HFFc6 (cell line): ENCODE results near the gene SLC13A5. TPM values are rescaled to one million over a fixed set of nuclear protein-coding genes. Genes with fewer than 3 reads are reported as not detected.
"Not testable (repeated sequence)": the region's sequence is repeated elsewhere in the genome, so short reads cannot be mapped to it uniquely, and the experiment has no call there.

ENCODE experiments used
- DNase-seq: peaks from one replicate; pipeline ENCODE4 v3.0.0-alpha.2; 2018
- H3K27ac Mint-ChIP-seq: 2 replicates; pipeline ENCODE4 v1.8.0; 2020; ENCODE audit warnings: mild to moderate bottlenecking, mixed read lengths
- H3K27me3 Mint-ChIP-seq: 2 replicates; pipeline ENCODE4 v1.8.0; 2021; ENCODE audit warnings: mild to moderate bottlenecking, moderate library complexity, mixed read lengths; ENCODE audit not compliant: insufficient read depth
- H3K36me3 Mint-ChIP-seq: 2 replicates; pipeline ENCODE4 v1.8.0; 2021; ENCODE audit warnings: low read depth, mixed read lengths
- H3K4me1 Mint-ChIP-seq: 2 replicates; pipeline ENCODE4 v1.8.0; 2020; ENCODE audit warnings: low read depth, mixed read lengths
- H3K4me3 Mint-ChIP-seq: 2 replicates; pipeline ENCODE4 v1.8.0; 2020; ENCODE audit warnings: mild to moderate bottlenecking, moderate library complexity, mixed read lengths
- H3K9me3 Mint-ChIP-seq: 2 replicates; pipeline ENCODE4 v1.8.0; 2020; ENCODE audit warnings: mild to moderate bottlenecking, mixed read lengths
- total RNA-seq, 6 experiments: library from RNA; stranded (reverse); fragmentation: NEBNext Ultra II Directional; extraction: Animal tissue kit (Norgen Biotek cat#: 25700); gene quantifications; 2 replicates in 1 of 6; 3 replicates in 5 of 6; pipeline ENCODE4 v1.2.3, GENCODE V29; 2021
- TF ChIP-seq, protein P1 (sequence below): fragments of 200-600 bp; sonication (generic); IDR thresholded peaks from 2 replicates; pipeline ENCODE4 v1.5.0; 2021; ENCODE audit warnings: antibody characterized with exemption, mild to moderate bottlenecking

Gene SLC13A5
- total RNA-seq, 6 experiments from 2014 or later, result not detected

DNA sequence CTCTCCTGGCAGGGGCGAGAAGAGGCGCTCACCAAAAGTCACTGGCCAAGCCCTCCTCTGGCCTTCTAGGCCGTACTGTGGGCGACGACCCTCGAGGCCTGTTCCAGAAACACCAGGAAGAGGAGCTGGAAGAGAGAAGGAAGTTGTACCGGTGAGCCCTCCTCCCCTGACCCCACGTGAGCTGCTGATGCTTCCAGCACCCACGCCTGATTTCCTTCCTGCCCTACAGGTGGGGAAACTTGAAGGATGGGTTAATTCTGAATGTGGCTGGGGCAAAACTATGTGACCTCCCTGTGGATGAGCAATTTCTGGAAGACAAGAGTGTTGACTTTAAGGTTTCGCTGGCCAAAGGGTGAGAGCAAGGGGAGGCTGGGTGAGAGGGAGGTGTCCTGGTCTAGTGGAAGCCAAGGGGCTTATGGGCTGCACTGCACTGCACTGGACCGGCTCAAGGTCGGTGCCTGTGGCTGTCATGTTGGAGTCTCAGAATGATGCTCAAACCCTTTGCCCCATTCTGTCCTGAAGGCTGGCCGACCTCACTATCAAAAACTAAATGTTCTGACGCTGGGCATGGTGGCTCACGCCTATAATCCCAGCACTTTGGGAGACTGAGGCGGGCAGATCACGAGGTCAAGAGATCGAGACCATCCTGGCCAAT, 55.4 kb downstream of the SLC13A5 start:
- Mint-ChIP-seq H3K27me3 (peaks cover 39% of the 10 kb centered on the region), H3K9me3 (no peaks in the 10 kb centered on the region), H3K36me3 (peaks cover 10% of the 10 kb centered on the region), H3K27ac (no peak overlapping the region), H3K4me3 (no peak overlapping the region), H3K4me1 (peaks cover 15% of the 10 kb centered on the region)
- DNase-seq, result no peak
- TF ChIP-seq, protein P1, sequence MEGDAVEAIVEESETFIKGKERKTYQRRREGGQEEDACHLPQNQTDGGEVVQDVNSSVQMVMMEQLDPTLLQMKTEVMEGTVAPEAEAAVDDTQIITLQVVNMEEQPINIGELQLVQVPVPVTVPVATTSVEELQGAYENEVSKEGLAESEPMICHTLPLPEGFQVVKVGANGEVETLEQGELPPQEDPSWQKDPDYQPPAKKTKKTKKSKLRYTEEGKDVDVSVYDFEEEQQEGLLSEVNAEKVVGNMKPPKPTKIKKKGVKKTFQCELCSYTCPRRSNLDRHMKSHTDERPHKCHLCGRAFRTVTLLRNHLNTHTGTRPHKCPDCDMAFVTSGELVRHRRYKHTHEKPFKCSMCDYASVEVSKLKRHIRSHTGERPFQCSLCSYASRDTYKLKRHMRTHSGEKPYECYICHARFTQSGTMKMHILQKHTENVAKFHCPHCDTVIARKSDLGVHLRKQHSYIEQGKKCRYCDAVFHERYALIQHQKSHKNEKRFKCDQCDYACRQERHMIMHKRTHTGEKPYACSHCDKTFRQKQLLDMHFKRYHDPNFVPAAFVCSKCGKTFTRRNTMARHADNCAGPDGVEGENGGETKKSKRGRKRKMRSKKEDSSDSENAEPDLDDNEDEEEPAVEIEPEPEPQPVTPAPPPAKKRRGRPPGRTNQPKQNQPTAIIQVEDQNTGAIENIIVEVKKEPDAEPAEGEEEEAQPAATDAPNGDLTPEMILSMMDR, result no peak

DNA sequence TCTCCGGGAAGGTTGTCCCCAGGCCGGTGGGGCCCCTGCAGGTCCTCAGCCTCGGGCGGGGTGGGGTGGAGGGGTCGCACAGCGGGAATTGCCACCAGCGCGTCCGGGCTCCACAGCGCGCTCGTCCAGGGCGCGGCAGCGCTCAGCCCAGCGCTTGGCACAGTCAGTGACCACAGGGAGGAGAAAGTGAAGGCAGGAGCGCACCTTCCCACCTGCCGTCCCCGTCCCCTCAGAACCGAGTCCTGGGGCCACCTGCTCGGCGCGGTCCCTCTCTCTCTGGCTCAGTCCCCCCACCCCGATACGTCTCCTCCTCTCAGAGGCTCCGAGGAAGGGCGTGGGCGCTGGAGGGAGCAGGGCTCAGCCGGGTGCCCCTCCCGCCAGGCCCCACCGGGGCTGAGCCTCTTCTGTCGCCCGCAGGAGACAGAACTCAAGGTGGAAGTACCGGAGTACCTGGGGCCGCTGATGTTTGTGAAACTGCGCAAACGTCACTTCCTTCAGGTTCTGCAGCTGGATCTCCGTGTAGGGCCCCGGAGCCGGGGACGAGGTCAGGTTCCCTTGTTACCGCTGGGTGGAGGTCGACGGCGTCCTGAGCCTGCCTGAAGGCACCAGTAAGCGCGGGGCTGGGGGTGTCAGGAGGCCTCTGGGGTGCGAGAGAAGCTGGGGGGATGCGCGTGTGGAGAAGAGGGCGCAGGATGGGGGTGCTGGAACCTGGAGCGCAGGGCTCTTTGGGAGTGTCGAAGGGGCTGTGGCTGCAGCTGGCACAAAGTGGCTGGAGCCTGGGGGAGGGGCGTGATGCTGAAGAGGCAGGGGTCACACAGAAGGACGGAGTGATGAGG, 56.2 kb downstream of the SLC13A5 start:
- H3K9me3 Mint-ChIP-seq, H3K4me3 Mint-ChIP-seq, H3K27ac Mint-ChIP-seq, DNase-seq: not testable (repeated sequence)
- peaks cover 21% of the 10 kb centered on the region for H3K4me1 Mint-ChIP-seq
- peaks cover 39% of the 10 kb centered on the region for H3K27me3 Mint-ChIP-seq
- peaks cover 10% of the 10 kb centered on the region for H3K36me3 Mint-ChIP-seq

DNA sequence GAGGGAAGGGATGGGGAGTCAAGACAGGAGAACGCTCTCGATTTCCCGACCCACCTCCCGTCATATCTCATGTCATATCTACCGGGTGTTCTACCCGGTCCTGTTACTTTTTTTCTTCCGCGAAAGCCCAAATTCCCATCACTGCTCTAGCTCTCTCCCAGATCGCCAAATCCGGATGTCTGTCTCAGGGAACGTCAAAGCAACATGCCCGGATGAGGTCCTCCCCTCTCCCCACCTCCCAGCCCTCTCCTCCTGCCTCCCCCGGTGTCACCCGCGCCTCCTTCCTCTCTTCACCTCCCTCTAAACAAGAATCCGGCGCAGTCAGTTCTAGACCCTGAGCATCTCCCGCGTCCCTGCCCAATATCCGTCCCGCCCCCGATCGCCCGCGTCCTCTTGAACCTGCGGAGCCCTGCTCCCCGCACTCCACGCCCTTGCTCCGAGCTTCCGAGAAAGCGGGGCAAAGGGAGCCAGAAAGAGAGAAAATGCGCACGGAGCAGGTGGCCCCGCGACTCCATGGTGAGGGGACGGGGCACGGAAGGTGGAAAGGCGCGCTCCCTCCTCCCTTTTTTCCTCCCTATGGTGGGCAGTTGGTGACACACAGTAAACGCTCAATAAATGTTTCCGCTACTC, 57.3 kb downstream of the SLC13A5 start:
- Mint-ChIP-seq H3K27me3 (peaks cover 32% of the 10 kb centered on the region), H3K36me3 (peaks cover 16% of the 10 kb centered on the region), H3K4me3 (peak overlapping the region; percentile 71), H3K4me1 (peaks cover 21% of the 10 kb centered on the region)
- H3K27ac Mint-ChIP-seq, H3K9me3 Mint-ChIP-seq, DNase-seq: not testable (repeated sequence)

DNA sequence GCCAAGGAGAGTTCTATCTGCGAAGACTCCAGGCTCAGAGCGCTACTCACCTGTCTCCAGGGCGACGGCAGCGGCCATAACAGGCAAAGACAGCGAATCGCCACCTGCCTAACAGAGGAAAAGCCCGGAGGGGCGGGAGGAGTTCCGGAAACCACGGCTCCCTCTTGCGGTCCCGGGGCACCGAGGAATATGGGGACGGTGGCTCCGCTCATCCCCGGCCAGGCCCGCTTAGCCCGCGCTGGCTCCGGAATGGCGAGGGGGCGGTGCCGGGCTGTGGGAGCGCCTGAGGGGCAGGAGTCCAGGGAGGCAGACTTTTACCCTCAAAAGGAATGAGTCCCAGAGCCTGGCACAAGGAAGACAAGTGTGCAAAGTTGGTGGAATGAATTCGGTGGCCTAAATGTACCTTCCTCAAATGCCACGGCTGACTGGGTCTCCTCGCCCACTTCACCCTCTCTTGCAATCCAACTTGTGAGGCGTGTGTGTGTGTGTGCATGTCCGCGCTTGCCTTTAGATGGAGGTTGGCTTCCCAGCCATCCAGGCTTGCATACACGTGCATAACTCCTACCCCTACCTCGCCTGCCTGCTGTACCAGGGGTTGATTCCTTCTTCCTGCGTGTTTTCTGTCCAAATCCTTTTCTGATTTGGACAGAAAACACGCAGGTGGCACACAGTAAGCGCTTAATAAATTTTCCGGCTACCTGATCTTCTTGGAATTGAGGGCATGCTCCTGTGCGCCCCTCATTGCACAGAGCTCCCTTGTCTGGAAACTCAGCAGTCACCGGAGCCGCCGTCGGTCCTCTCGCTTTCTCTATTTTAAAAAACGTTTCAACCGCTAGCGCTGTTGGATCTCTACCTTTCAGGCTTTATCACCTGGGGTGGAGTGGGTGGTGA, 58.1 kb downstream of the SLC13A5 start:
- Mint-ChIP-seq H3K4me1 (peaks cover 25% of the 10 kb centered on the region), H3K9me3 (no peaks in the 10 kb centered on the region), H3K4me3 (no peak overlapping the region), H3K36me3 (peaks cover 20% of the 10 kb centered on the region), H3K27me3 (peaks cover 26% of the 10 kb centered on the region), H3K27ac (no peak overlapping the region)
- TF ChIP-seq, protein P1, result no peak
- no peak for DNase-seq

DNA sequence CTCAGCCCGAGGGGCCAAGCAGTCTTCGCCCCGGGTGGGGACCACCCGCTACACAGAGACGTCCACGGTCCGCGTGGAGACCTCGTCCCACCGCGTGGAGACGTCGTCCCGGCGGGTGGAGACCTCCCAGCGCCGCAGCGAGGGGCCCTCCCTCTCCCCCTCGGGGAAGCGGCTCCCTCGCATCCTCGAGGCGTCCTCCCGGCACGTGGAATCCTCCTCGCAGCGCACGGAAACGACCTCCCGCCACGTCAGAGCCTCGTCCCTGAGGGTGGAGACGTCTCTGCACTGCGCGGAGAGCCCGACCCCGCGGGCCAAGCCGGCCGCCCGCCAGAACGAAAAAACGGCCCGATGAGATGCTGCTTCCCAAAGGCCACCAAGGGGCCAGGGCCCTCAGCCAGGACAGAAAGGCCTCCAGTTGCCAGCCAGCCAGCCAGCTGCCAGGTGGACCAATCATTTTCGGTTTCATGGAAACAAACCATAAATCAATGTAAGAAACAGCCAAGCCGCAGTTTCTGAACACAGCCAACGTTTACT, 61.2 kb downstream of the SLC13A5 start:
- H3K4me3 Mint-ChIP-seq, result peak overlapping the region; percentile 97
- TF ChIP-seq, protein P1, result no peak
- DNase-seq, result no peak
- H3K36me3 Mint-ChIP-seq, result peaks cover 35% of the 10 kb centered on the region
- peaks cover 49% of the 10 kb centered on the region for H3K4me1 Mint-ChIP-seq
- H3K27ac Mint-ChIP-seq, result peak overlapping the region; percentile 29; the same call in 1 of the 2 replicates
- no peaks in the 10 kb centered on the region for H3K9me3 Mint-ChIP-seq
- peaks cover 11% of the 10 kb centered on the region for H3K27me3 Mint-ChIP-seq
